ENCODE results near the gene SDS. TPM values are rescaled to one million over a fixed set of nuclear protein-coding genes. Genes with fewer than 3 reads are reported as not detected.

The SDS gene
- total RNA-seq, 1 experiment from 2014 or later = not detected

DNA sequence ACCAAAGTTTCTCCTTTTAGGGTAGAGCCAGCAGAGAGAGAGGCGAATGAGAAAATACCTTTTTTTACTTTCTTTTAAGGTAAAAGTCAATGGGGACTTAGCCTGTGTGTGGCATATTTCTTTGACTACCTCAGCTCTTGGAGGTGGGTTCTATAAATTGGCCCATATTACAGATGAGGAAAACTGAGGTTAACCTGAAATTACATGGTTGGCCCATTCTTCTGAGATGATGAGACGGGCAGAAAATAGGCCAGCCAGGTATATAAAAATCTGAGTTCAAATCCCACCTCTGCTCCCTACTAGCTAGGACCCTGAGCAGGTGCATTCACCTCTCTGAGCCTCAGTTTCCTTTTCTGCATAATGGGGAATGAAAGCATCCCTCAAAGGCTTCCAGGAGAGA is 45.6 kb upstream of the SDS start:
- no peaks in the 10 kb centered on the region for H4K20me1 ChIP-seq (ENCODE audit: insufficient read depth)
- intact Hi-C loops (cut with micrococcal nuclease) = no loop called here
- BruUV-seq (replicated peaks) = no TSS peak
- ChIA-PET POLR2A (no interaction called here), RAD21 (ENCODE audit: low non-redundant PET in 1 of 2, low total read pairs in 2 of 2, uncharacterized antibody in 2 of 2, unreplicated experiment in 2 of 2) (no interaction called here), CTCF (interaction anchor here (1.0 to 1.5 kb wide), 2 partner anchors 13 to 24 kb away, joined by 3 to 6 read pairs; no protein-coding TSS in a partner anchor)
- no peak overlapping the region for H2AFZ ChIP-seq (ENCODE audit: low read depth, low read length, poor library complexity, severe bottlenecking)
- no peak overlapping the region for H3K4me3 ChIP-seq (replicated peaks in 1 of 2; ENCODE audit: low read depth in 1 of 2, low read length in 2 of 2)
- H3K36me3 ChIP-seq (ENCODE audit: control insufficient read depth in 1 of 2, insufficient read depth in 2 of 2, low read length in 2 of 2) = no peaks in the 10 kb centered on the region
- no peaks in the 10 kb centered on the region for H3K4me1 ChIP-seq (ENCODE audit: control insufficient read depth in 1 of 2, insufficient read depth in 2 of 2, low read length in 2 of 2)
- TF ChIP-seq ELF1 (IDR thresholded peaks at IDR 0.05; ENCODE audit: borderline replicate concordance, low read depth) (no peak), TCF7L2 (IDR thresholded peaks at IDR 0.05; ENCODE audit: borderline replicate concordance, extremely low read depth, insufficient read depth, insufficient read length) (no peak), EZH2phosphoT487 (IDR thresholded peaks at IDR 0.05; ENCODE audit: borderline replicate concordance) (no peak), CEBPB (IDR thresholded peaks at IDR 0.05; ENCODE audit: low read depth) (no peak), ZNF274 (IDR thresholded peaks at IDR 0.05; ENCODE audit: low read depth, low read length) (no peak), JUND (IDR thresholded peaks at IDR 0.05) (no peak), ZFX (IDR thresholded peaks at IDR 0.05) (no peak), YY1 (IDR thresholded peaks at IDR 0.05; ENCODE audit: extremely low read depth, insufficient replicate concordance, low read depth, low read length) (no peak), POLR2A (IDR thresholded peaks at IDR 0.05; ENCODE audit: borderline replicate concordance, extremely low read depth, insufficient read depth, insufficient read length) (no peak), SIN3A (IDR thresholded peaks at IDR 0.05; ENCODE audit: low read depth) (no peak), FOSL1 (IDR thresholded peaks at IDR 0.05; ENCODE audit: low read depth) (no peak), RAD21 (IDR thresholded peaks at IDR 0.05; ENCODE audit: low read depth) (no peak), CBX3 (IDR thresholded peaks at IDR 0.05; ENCODE audit: low read depth) (no peak)
- TF ChIP-seq, protein P1, sequence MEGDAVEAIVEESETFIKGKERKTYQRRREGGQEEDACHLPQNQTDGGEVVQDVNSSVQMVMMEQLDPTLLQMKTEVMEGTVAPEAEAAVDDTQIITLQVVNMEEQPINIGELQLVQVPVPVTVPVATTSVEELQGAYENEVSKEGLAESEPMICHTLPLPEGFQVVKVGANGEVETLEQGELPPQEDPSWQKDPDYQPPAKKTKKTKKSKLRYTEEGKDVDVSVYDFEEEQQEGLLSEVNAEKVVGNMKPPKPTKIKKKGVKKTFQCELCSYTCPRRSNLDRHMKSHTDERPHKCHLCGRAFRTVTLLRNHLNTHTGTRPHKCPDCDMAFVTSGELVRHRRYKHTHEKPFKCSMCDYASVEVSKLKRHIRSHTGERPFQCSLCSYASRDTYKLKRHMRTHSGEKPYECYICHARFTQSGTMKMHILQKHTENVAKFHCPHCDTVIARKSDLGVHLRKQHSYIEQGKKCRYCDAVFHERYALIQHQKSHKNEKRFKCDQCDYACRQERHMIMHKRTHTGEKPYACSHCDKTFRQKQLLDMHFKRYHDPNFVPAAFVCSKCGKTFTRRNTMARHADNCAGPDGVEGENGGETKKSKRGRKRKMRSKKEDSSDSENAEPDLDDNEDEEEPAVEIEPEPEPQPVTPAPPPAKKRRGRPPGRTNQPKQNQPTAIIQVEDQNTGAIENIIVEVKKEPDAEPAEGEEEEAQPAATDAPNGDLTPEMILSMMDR (IDR thresholded peaks at IDR 0.05 in 2 of 3, conservative IDR thresholded peaks at IDR 0.05 in 1 of 3; ENCODE audit: borderline replicate concordance in 1 of 3, insufficient read depth in 1 of 3, low read depth in 2 of 3, low read length in 2 of 3) = no peak
- TF ChIP-seq, protein P2, sequence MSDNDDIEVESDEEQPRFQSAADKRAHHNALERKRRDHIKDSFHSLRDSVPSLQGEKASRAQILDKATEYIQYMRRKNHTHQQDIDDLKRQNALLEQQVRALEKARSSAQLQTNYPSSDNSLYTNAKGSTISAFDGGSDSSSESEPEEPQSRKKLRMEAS (IDR thresholded peaks at IDR 0.05) = no peak
- no peaks in the 10 kb centered on the region for H3K9me3 ChIP-seq (ENCODE audit: control insufficient read depth in 1 of 2, insufficient read depth in 1 of 2, low read depth in 1 of 2, low read length in 2 of 2)
- ATAC-seq = no peak
- H3K9ac ChIP-seq (ENCODE audit: low read length) = no peak overlapping the region
- DNase-seq (ENCODE audit: low read depth, low spot score) = no peak
- H3K9me2 ChIP-seq (ENCODE audit: insufficient read depth) = no peaks in the 10 kb centered on the region
- no peaks in the 10 kb centered on the region for H3K79me2 ChIP-seq (ENCODE audit: insufficient read depth, low read length)
- peaks cover 9% of the 10 kb centered on the region; the same call in 1 of the 2 replicates for H3K27me3 ChIP-seq (ENCODE audit: insufficient read depth, low read length)
- H3K4me2 ChIP-seq (ENCODE audit: low read length) = no peak overlapping the region
- no peak overlapping the region for H3K27ac ChIP-seq (ENCODE audit: low read depth, low read length)

Data from HCT116 (cell line).